ENCODE measurements around the gene CLIC4.

DNA sequence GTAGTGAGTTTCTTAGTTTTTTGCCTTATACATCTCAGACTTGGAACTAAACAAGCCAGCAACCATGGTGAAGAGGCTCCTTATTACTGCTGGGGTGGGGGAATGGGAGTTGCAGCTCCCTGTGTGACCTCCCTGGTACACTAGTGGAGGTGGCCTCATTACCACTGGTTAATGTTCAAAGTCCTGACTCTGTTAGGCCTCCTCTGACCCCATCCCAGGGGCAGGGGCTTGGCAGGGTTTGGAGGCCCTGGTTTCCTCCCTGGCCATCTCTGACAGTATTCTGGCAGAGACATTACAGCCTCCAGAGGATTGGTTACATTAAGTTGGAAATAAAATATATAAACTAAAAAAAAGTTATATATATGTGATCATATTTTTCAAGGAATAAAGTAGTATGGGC lies 45.2 kb downstream of the CLIC4 start:
- TF ChIP-seq POLR2A (IDR thresholded peaks at IDR 0.05) (no peak), POLR2AphosphoS5 (IDR thresholded peaks at IDR 0.05) (no peak)
- TF ChIP-seq, protein P1, sequence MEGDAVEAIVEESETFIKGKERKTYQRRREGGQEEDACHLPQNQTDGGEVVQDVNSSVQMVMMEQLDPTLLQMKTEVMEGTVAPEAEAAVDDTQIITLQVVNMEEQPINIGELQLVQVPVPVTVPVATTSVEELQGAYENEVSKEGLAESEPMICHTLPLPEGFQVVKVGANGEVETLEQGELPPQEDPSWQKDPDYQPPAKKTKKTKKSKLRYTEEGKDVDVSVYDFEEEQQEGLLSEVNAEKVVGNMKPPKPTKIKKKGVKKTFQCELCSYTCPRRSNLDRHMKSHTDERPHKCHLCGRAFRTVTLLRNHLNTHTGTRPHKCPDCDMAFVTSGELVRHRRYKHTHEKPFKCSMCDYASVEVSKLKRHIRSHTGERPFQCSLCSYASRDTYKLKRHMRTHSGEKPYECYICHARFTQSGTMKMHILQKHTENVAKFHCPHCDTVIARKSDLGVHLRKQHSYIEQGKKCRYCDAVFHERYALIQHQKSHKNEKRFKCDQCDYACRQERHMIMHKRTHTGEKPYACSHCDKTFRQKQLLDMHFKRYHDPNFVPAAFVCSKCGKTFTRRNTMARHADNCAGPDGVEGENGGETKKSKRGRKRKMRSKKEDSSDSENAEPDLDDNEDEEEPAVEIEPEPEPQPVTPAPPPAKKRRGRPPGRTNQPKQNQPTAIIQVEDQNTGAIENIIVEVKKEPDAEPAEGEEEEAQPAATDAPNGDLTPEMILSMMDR (IDR thresholded peaks at IDR 0.05) = no peak

Data from breast epithelium (tissue), 3 donors.